K562 (cell line): ENCODE results near the gene GALNT13. TPM values are rescaled to one million over a fixed set of nuclear protein-coding genes. Genes with fewer than 3 reads are reported as not detected.

Experiments
- ATAC-seq: fragments of 200-7000 bp; cut with Tn5 transposase; 3 replicates; pipeline ENCODE4 v1.9.1; 2020; ENCODE audit warnings: moderate library complexity
- BruUV-seq: library from RNA; stranded (reverse); fragments of 400-500 nt; replicated peaks from 2 replicates; lab custom pipeline; 2021; lab: Mats Ljungman, UMichigan
- CTCF ChIA-PET: fragments of 300-600 bp; formaldehyde crosslinking; extraction: SDS; loops from one replicate; lab custom pipeline; 2021; ENCODE audit warnings: low intra/inter-chr PET ratio; lab: Yijun Ruan, JAX
- POLR2A ChIA-PET: fragments of 300-600, 350-650 bp; sonication (Branson Sonifier 250); formaldehyde crosslinking; extraction: SDS; loops from one replicate; lab custom pipeline; 2021; ENCODE audit warnings: antibody characterized with exemption, inconsistent platforms; lab: Yijun Ruan, JAX
- DNase-seq, 4 experiments: peaks; one replicate each; pipeline versions ENCODE4 v3.0.0 to v3.0.0-alpha.2; 2011 to 2018; ENCODE audit warnings: low spot score in 3 of 4, mixed read lengths in 3 of 4; ENCODE audit errors: extremely low read depth in 1 of 4
- FAIRE-seq: peaks from 2 replicates; lab custom pipeline; 2011; peaks lifted over from hg19 to GRCh38; lab: Jason Lieb, UNC
- H2AFZ ChIP-seq: 2 replicates; pipeline ENCODE4 v1.6.0; 2011; ENCODE audit warnings: low read depth, low read length, control low read depth, inconsistent platforms
- H3K27ac ChIP-seq: fragments of 200-600 bp; 3 replicates; pipeline ENCODE4 v1.8.0; 2011; ENCODE audit warnings: low read depth, mild to moderate bottlenecking, control low read depth, inconsistent platforms, low read length, moderate library complexity, mixed read lengths; ENCODE audit errors: extremely low read depth
- H3K27me3 ChIP-seq, 2 experiments: fragments of 300-600 bp in 1 of 2; 2 replicates in 1 of 2; 3 replicates in 1 of 2; pipeline versions ENCODE4 v1.6.0 to v1.8.0; 2011; ENCODE audit warnings: inconsistent platforms in 2 of 2, low read length in 2 of 2, mild to moderate bottlenecking in 1 of 2, mixed read lengths in 1 of 2, moderate library complexity in 1 of 2; ENCODE audit not compliant: control insufficient read depth in 2 of 2, insufficient read depth in 2 of 2
- H3K36me3 ChIP-seq: fragments of 300-600 bp; 3 replicates; pipeline ENCODE4 v1.8.0; 2011; ENCODE audit warnings: mild to moderate bottlenecking, low read length, inconsistent platforms; ENCODE audit not compliant: control insufficient read depth, insufficient read depth
- H3K4me1 ChIP-seq, 2 experiments: fragments of 200-600 bp in 1 of 2; replicated peaks in 1 of 2; 2 replicates in 1 of 2; 3 replicates in 1 of 2; pipeline versions ENCODE4 v1.5.1 to v1.8.0; 2011; ENCODE audit warnings: inconsistent platforms in 2 of 2, low read length in 2 of 2, mild to moderate bottlenecking in 1 of 2, mixed read lengths in 1 of 2, moderate library complexity in 1 of 2; ENCODE audit not compliant: control insufficient read depth in 2 of 2, insufficient read depth in 2 of 2
- H3K4me2 ChIP-seq: 2 replicates; pipeline ENCODE4 v1.6.1; 2011; ENCODE audit warnings: low read length, control low read depth, inconsistent platforms, mixed read lengths; ENCODE audit not compliant: insufficient read depth
- H3K4me3 ChIP-seq: fragments of 200-600 bp; sonication (generic), shearing (Covaris generic); 2 replicates; pipeline ENCODE4 v1.5.1; 2016; ENCODE audit warnings: control low read depth, inconsistent platforms
- H3K79me2 ChIP-seq: fragments of 200-600 bp; 3 replicates; pipeline ENCODE4 v1.8.0; 2011; ENCODE audit warnings: low read length, inconsistent platforms; ENCODE audit not compliant: control insufficient read depth, insufficient read depth
- H3K9ac ChIP-seq, 2 experiments: 2 replicates each; pipeline versions ENCODE4 v1.6.0 to v1.6.1; 2011; ENCODE audit warnings: low read depth in 2 of 2, low read length in 2 of 2, control low read depth in 1 of 2, inconsistent platforms in 1 of 2, mild to moderate bottlenecking in 1 of 2, mixed read lengths in 1 of 2; ENCODE audit not compliant: insufficient read depth in 1 of 2
- H3K9me1 ChIP-seq: one replicate; pipeline ENCODE4 v1.6.0; 2011; ENCODE audit warnings: inconsistent platforms, mild to moderate bottlenecking, low read length, moderate library complexity; ENCODE audit not compliant: control insufficient read depth, insufficient read depth
- H3K9me3 ChIP-seq: replicated peaks from 2 replicates; pipeline ENCODE4 v1.5.1; 2011; ENCODE audit warnings: low read depth, low read length, inconsistent platforms; ENCODE audit not compliant: control insufficient read depth, insufficient read depth
- H4K20me1 ChIP-seq: replicated peaks from 2 replicates; pipeline ENCODE4 v1.6.1; 2011; ENCODE audit warnings: low read length, inconsistent platforms, mixed read lengths; ENCODE audit not compliant: control insufficient read depth, insufficient read depth
- CBFB ChIP-seq: sonication (generic); formaldehyde crosslinking; IDR thresholded peaks from 2 replicates; pipeline ENCODE4 v1.4.0; 2020; ENCODE audit warnings: mild to moderate bottlenecking, missing genetic modification reagents
- CBX5 ChIP-seq: IDR thresholded peaks from 2 replicates; pipeline ENCODE4 v1.6.1; 2014; ENCODE audit warnings: low read depth, borderline replicate concordance
- ETS1 ChIP-seq: conservative IDR thresholded peaks from 2 replicates; pipeline ENCODE4 v1.6.1; 2011; ENCODE audit warnings: low read depth, mild to moderate bottlenecking, low read length; ENCODE audit not compliant: control insufficient read depth
- HNRNPUL1 ChIP-seq: fragments of 200-400 bp; formaldehyde crosslinking; IDR thresholded peaks from 2 replicates; pipeline ENCODE4 v1.6.1; 2017; ENCODE audit warnings: low read length
- KLF16 ChIP-seq: IDR thresholded peaks from 2 replicates; pipeline ENCODE4 v1.6.1; 2016; ENCODE audit warnings: antibody characterized with exemption
- NR2C1 ChIP-seq, 2 experiments: fragments of 450-650 bp; IDR thresholded peaks; 2 replicates each; pipeline ENCODE4 v1.6.1; 2017; ENCODE audit warnings: mild to moderate bottlenecking in 2 of 2, antibody characterized with exemption in 1 of 2, inconsistent platforms in 1 of 2, missing compliant biosample characterization in 1 of 2, missing genetic modification characterization in 1 of 2
- PATZ1 ChIP-seq: fragments of 250-450 bp; sonication (Bioruptor Pico); IDR thresholded peaks from 2 replicates; pipeline ENCODE4 v1.5.0; 2020; ENCODE audit warnings: mild to moderate bottlenecking, borderline replicate concordance
- POLR3A ChIP-seq: IDR thresholded peaks from 2 replicates; pipeline ENCODE4 v1.6.1; 2011; ENCODE audit warnings: borderline replicate concordance, mild to moderate bottlenecking, moderate library complexity; ENCODE audit not compliant: insufficient read length, insufficient read depth; ENCODE audit errors: extremely low read depth
- PRMT5 ChIP-seq: sonication (generic); formaldehyde crosslinking; IDR thresholded peaks from 2 replicates; pipeline ENCODE4 v1.5.0; 2020; ENCODE audit warnings: missing genetic modification reagents
- RAD51 ChIP-seq: fragments of 450-650 bp; IDR thresholded peaks from 2 replicates; pipeline ENCODE4 v1.7.1; 2016; ENCODE audit warnings: low read depth, mild to moderate bottlenecking, borderline replicate concordance
- STAT6 ChIP-seq: sonication (generic); formaldehyde crosslinking; IDR thresholded peaks from 2 replicates; pipeline ENCODE4 v1.8.1; 2023; ENCODE audit warnings: mild to moderate bottlenecking, missing genetic modification reagents
- TRIM25 ChIP-seq: fragments of 450-650 bp; IDR thresholded peaks from 2 replicates; pipeline ENCODE4 v1.7.0; 2016; ENCODE audit warnings: borderline replicate concordance
- ZC3H4 ChIP-seq: sonication (generic); formaldehyde crosslinking; IDR thresholded peaks from 2 replicates; pipeline ENCODE4 v1.9.0; 2021; ENCODE audit warnings: missing genetic modification reagents, borderline replicate concordance
- ZKSCAN1 ChIP-seq: fragments of 150-350 bp; IDR thresholded peaks from 2 replicates; pipeline ENCODE4 v1.6.1; 2016; ENCODE audit warnings: low read depth, low read length
- ZNF699 ChIP-seq: fragments of 250-450 bp; sonication (Bioruptor Pico); IDR thresholded peaks from 2 replicates; pipeline ENCODE4 v1.8.0; 2021; ENCODE audit warnings: mild to moderate bottlenecking, moderate library complexity; ENCODE audit not compliant: insufficient replicate concordance
- WGBS: fragments of 100-300 bp; shearing (Covaris generic); methylation state at CpG from one replicate; pipeline ENCODE4 v1.1.6; 2016; ENCODE audit warnings: low coverage, mixed read lengths; ENCODE audit not compliant: insufficient coverage; ENCODE audit errors: missing lambda C conversion rate; 5-methylcytosine and 5-hydroxymethylcytosine counted together
- in situ Hi-C: fragments of 300-500 bp; cut with MboI; formaldehyde crosslinking; loops from 4 replicates; pipeline ENCODE4 v1.15.0; 2018; ENCODE audit warnings: inconsistent platforms, mixed read lengths
- intact Hi-C: fragments of 100-400 bp; cut with micrococcal nuclease; formaldehyde crosslinking; loops from 2 replicates; pipeline ENCODE4 v1.14.2; 2022
- polyA plus RNA-seq, 8 experiments: library from polyadenylated mRNA; depleted of rRNA in 4 of 8; stranded (reverse) in 5 of 8; unstranded in 3 of 8; fragments of >200 nt; fragmentation: Nextera tagmentation in 2 of 8; fragmentation: Illumina TruSeq in 1 of 8; extraction: Ambion mirVana in 2 of 8; extraction: Trizol in 1 of 8; gene quantifications; 2 replicates each; pipeline versions ENCODE4 v1.2.1 to v1.2.3, GENCODE V29; 2011 to 2014; ENCODE audit warnings: inconsistent platforms in 1 of 8, missing spikeins in 1 of 8
- total RNA-seq, 7 experiments: library from RNA; depleted of rRNA in 6 of 7; stranded (reverse); fragments of >200 nt in 6 of 7; fragmentation: Illumina TruSeq in 2 of 7; extraction: Trizol in 2 of 7; gene quantifications; 2 replicates each; pipeline versions ENCODE4 v1.2.1 to v1.2.3, GENCODE V29; 2011 to 2021; ENCODE audit warnings: low replicate concordance in 1 of 7

The GALNT13 gene
- total and polyA plus RNA-seq, 9 of the 15 experiments (the other 6 are each of a cell fraction or from before 2014, with no cell fraction given): not detected

GRCh38 chr2:154223726-154224125 lies 352.0 kb downstream of the GALNT13 start:
- Histone ChIP-seq H3K9ac (no peak overlapping the region), H3K36me3 (no peaks in the 10 kb centered on the region), H3K4me1 (no peaks in the 10 kb centered on the region), H3K4me3 (no peak overlapping the region), H3K79me2 (no peaks in the 10 kb centered on the region), H2AFZ (no peak overlapping the region), H3K9me1 (no peaks in the 10 kb centered on the region), H3K4me2 (no peak overlapping the region), H3K27ac (no peak overlapping the region), H3K27me3 (no peaks in the 10 kb centered on the region), H4K20me1 (no peaks in the 10 kb centered on the region), H3K9me3 (peaks cover 2% of the 10 kb centered on the region)
- no peak for ATAC-seq
- intact Hi-C loops (no loop called here), in situ Hi-C loops (no loop called here)
- no TSS peak for BruUV-seq
- WGBS: 5% methylated on average over 1 of the region's 1 CpG
- ChIA-PET CTCF (no interaction called here), POLR2A (no interaction called here)
- no peak for DNase-seq
- FAIRE-seq: no peak
- TF ChIP-seq HNRNPUL1: no peak
- no peak for TF ChIP-seq POLR3A
- TF ChIP-seq NR2C1 (IDR thresholded peaks at IDR 0.05): no peak
- no peak for TF ChIP-seq NR2C1 (tag; IDR thresholded peaks at IDR 0.05)
- no peak for TF ChIP-seq TRIM25
- TF ChIP-seq CBX5: no peak
- no peak for TF ChIP-seq PRMT5 (CRISPR knock-in tag)
- no peak for TF ChIP-seq ZKSCAN1
- TF ChIP-seq KLF16: no peak
- no peak for TF ChIP-seq CBFB (CRISPR knock-in tag)
- TF ChIP-seq ETS1: no peak
- no peak for TF ChIP-seq ZNF699 (CRISPR knock-in tag)
- TF ChIP-seq RAD51: no peak
- no peak for TF ChIP-seq PATZ1 (CRISPR knock-in tag)
- TF ChIP-seq STAT6 (CRISPR knock-in tag): no peak
- TF ChIP-seq ZC3H4 (CRISPR knock-in tag): no peak
